ENCODE results near the gene ARID1B. TPM values are rescaled to one million over a fixed set of nuclear protein-coding genes. Genes with fewer than 3 reads are reported as not detected.

ARID1B gene
- total and polyA plus RNA-seq, 2 of the 13 experiments (the other 11 are each of a cell fraction or from before 2014, with no cell fraction given): 20.1 to 32.6 TPM

- TF ChIP-seq HMGXB3 (CRISPR knock-in tag; IDR thresholded peaks at IDR 0.05; ENCODE audit: borderline replicate concordance) (peak; percentile 28; the same call in 1 of the 2 replicates), ZNF326 (CRISPR knock-in tag; IDR thresholded peaks at IDR 0.05; ENCODE audit: borderline replicate concordance) (no peak), DPF2 (CRISPR knock-in tag; IDR thresholded peaks at IDR 0.05; ENCODE audit: borderline replicate concordance, low read depth) (no peak), ZNF598 (CRISPR knock-in tag; IDR thresholded peaks at IDR 0.05; ENCODE audit: borderline replicate concordance) (0 out of 2 replicates have a peak, but pooled peaks have one; percentile 46), GLI4 (CRISPR knock-in tag; IDR thresholded peaks at IDR 0.05; ENCODE audit: borderline replicate concordance) (no peak; the same call in 1 of the 2 replicates), ESRRA (CRISPR knock-in tag; IDR thresholded peaks at IDR 0.05; ENCODE audit: low read depth) (no peak), ZZZ3 (CRISPR knock-in tag; IDR thresholded peaks at IDR 0.05; ENCODE audit: borderline replicate concordance) (no peak), TOE1 (CRISPR knock-in tag; IDR thresholded peaks at IDR 0.05) (no peak), ZNF138 (CRISPR knock-in tag; IDR thresholded peaks at IDR 0.05; ENCODE audit: low read depth) (peak; percentile 67; the same call in 1 of the 2 replicates), MLXIP (CRISPR knock-in tag; IDR thresholded peaks at IDR 0.05; ENCODE audit: borderline replicate concordance) (no peak), SALL1 (CRISPR knock-in tag; IDR thresholded peaks at IDR 0.05) (peak; percentile 83), NONO (IDR thresholded peaks at IDR 0.05) (0 out of 2 replicates have a peak, but pooled peaks have one; percentile 54), NONO (CRISPR knock-in tag; conservative IDR thresholded peaks at IDR 0.05) (0 out of 2 replicates have a peak, but pooled peaks have one; percentile 10)
- TF ChIP-seq, protein P1, sequence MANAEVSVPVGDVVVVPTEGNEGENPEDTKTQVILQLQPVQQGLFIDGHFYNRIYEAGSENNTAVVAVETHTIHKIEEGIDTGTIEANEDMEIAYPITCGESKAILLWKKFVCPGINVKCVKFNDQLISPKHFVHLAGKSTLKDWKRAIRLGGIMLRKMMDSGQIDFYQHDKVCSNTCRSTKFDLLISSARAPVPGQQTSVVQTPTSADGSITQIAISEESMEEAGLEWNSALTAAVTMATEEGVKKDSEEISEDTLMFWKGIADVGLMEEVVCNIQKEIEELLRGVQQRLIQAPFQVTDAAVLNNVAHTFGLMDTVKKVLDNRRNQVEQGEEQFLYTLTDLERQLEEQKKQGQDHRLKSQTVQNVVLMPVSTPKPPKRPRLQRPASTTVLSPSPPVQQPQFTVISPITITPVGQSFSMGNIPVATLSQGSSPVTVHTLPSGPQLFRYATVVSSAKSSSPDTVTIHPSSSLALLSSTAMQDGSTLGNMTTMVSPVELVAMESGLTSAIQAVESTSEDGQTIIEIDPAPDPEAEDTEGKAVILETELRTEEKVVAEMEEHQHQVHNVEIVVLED (CRISPR knock-in tag; IDR thresholded peaks at IDR 0.05; ENCODE audit: borderline replicate concordance): peak; percentile 40; the same call in 1 of the 2 replicates
- TF ChIP-seq, protein P2, sequence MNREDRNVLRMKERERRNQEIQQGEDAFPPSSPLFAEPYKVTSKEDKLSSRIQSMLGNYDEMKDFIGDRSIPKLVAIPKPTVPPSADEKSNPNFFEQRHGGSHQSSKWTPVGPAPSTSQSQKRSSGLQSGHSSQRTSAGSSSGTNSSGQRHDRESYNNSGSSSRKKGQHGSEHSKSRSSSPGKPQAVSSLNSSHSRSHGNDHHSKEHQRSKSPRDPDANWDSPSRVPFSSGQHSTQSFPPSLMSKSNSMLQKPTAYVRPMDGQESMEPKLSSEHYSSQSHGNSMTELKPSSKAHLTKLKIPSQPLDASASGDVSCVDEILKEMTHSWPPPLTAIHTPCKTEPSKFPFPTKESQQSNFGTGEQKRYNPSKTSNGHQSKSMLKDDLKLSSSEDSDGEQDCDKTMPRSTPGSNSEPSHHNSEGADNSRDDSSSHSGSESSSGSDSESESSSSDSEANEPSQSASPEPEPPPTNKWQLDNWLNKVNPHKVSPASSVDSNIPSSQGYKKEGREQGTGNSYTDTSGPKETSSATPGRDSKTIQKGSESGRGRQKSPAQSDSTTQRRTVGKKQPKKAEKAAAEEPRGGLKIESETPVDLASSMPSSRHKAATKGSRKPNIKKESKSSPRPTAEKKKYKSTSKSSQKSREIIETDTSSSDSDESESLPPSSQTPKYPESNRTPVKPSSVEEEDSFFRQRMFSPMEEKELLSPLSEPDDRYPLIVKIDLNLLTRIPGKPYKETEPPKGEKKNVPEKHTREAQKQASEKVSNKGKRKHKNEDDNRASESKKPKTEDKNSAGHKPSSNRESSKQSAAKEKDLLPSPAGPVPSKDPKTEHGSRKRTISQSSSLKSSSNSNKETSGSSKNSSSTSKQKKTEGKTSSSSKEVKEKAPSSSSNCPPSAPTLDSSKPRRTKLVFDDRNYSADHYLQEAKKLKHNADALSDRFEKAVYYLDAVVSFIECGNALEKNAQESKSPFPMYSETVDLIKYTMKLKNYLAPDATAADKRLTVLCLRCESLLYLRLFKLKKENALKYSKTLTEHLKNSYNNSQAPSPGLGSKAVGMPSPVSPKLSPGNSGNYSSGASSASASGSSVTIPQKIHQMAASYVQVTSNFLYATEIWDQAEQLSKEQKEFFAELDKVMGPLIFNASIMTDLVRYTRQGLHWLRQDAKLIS (CRISPR knock-in tag; IDR thresholded peaks at IDR 0.05): no peak
These were observed 444.1 kb downstream of the ARID1B start (continued) for GRCh38 chr6:157221049-157221816.
